ENCODE results near the gene MCM10.

GRCh38 chr10:13247246-13247645 lies 85.9 kb downstream of the MCM10 start:
- TF ChIP-seq, protein P1, sequence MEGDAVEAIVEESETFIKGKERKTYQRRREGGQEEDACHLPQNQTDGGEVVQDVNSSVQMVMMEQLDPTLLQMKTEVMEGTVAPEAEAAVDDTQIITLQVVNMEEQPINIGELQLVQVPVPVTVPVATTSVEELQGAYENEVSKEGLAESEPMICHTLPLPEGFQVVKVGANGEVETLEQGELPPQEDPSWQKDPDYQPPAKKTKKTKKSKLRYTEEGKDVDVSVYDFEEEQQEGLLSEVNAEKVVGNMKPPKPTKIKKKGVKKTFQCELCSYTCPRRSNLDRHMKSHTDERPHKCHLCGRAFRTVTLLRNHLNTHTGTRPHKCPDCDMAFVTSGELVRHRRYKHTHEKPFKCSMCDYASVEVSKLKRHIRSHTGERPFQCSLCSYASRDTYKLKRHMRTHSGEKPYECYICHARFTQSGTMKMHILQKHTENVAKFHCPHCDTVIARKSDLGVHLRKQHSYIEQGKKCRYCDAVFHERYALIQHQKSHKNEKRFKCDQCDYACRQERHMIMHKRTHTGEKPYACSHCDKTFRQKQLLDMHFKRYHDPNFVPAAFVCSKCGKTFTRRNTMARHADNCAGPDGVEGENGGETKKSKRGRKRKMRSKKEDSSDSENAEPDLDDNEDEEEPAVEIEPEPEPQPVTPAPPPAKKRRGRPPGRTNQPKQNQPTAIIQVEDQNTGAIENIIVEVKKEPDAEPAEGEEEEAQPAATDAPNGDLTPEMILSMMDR (IDR thresholded peaks at IDR 0.05; ENCODE audit: low read length): no peak
- no peak for TF ChIP-seq EZH2 (optimal IDR thresholded peaks at IDR 0.05; ENCODE audit: low read depth, low read length)

Measured in MM.1S (cell line).